Keratinocyte (primary cell): ENCODE results near the gene AFDN. TPM values are rescaled to one million over a fixed set of nuclear protein-coding genes. Genes with fewer than 3 reads are reported as not detected.
A peak's percentile ranks its signal among the peaks of the same experiment; 100 is the strongest.

ENCODE experiments used
- DNase-seq: peaks from one replicate; pipeline ENCODE4 v3.0.0-alpha.2; 2011; ENCODE audit warnings: low read depth, missing footprints, low spot score
- FAIRE-seq: peaks from 2 replicates; lab custom pipeline; 2011; peaks lifted over from hg19 to GRCh38; lab: Jason Lieb, UNC
- H2AFZ ChIP-seq: 2 replicates; pipeline ENCODE4 v1.6.0; 2012; ENCODE audit warnings: low read length, control low read depth, inconsistent platforms; ENCODE audit not compliant: control insufficient read depth
- H3K27ac ChIP-seq: 2 replicates; pipeline ENCODE4 v1.5.1; 2011; ENCODE audit warnings: low read length; ENCODE audit not compliant: control insufficient read depth, insufficient read depth
- H3K27me3 ChIP-seq: 3 replicates; pipeline ENCODE4 v1.6.0; 2011; ENCODE audit warnings: low read length; ENCODE audit not compliant: control insufficient read depth, insufficient read depth; ENCODE audit errors: extremely low read depth
- H3K36me3 ChIP-seq, 2 experiments: 2 replicates in 1 of 2; 3 replicates in 1 of 2; pipeline ENCODE4 v1.5.1; 2011; ENCODE audit warnings: low read length in 2 of 2, mild to moderate bottlenecking in 1 of 2; ENCODE audit not compliant: control insufficient read depth in 2 of 2, insufficient read depth in 2 of 2; ENCODE audit errors: extremely low read depth in 1 of 2
- H3K4me1 ChIP-seq: 3 replicates; pipeline ENCODE4 v1.5.1; 2011; ENCODE audit warnings: low read length; ENCODE audit not compliant: control insufficient read depth, insufficient read depth; ENCODE audit errors: extremely low read depth
- H3K4me2 ChIP-seq: 3 replicates; pipeline ENCODE4 v1.6.0; 2011; ENCODE audit warnings: low read depth, low read length; ENCODE audit not compliant: control insufficient read depth, insufficient read depth; ENCODE audit errors: extremely low read depth
- H3K4me3 ChIP-seq, 3 experiments: fragments of 200-600 bp in 1 of 3; sonication (generic) in 1 of 3; 2 replicates in 2 of 3; 3 replicates in 1 of 3; pipeline ENCODE4 v1.5.1; 2011 to 2016; ENCODE audit warnings: low read length in 3 of 3, mild to moderate bottlenecking in 3 of 3, control low read depth in 2 of 3, inconsistent platforms in 1 of 3, low read depth in 1 of 3, mixed read lengths in 1 of 3, mixed run types in 1 of 3, moderate library complexity in 1 of 3; ENCODE audit not compliant: control insufficient read depth in 2 of 3, insufficient read depth in 2 of 3; ENCODE audit errors: extremely low read depth in 1 of 3
- H3K79me2 ChIP-seq: 2 replicates; pipeline ENCODE4 v1.6.0; 2012; ENCODE audit warnings: low read length; ENCODE audit not compliant: control insufficient read depth, insufficient read depth
- H3K9ac ChIP-seq: 3 replicates; pipeline ENCODE4 v1.6.0; 2011; ENCODE audit warnings: low read length; ENCODE audit not compliant: control insufficient read depth, insufficient read depth; ENCODE audit errors: extremely low read depth
- H3K9me1 ChIP-seq: 3 replicates; pipeline ENCODE4 v1.6.0; 2011; ENCODE audit warnings: low read length; ENCODE audit not compliant: control insufficient read depth, insufficient read depth; ENCODE audit errors: extremely low read depth
- H3K9me3 ChIP-seq: 2 replicates; pipeline ENCODE4 v1.5.1; 2012; ENCODE audit warnings: low read depth, low read length; ENCODE audit not compliant: control insufficient read depth
- H4K20me1 ChIP-seq: 3 replicates; pipeline ENCODE4 v1.6.0; 2011; ENCODE audit warnings: low read length; ENCODE audit not compliant: control insufficient read depth, insufficient read depth; ENCODE audit errors: extremely low read depth
- EZH2 ChIP-seq: IDR thresholded peaks from one replicate; pipeline ENCODE4 v1.6.1; 2012; ENCODE audit warnings: inconsistent platforms, mild to moderate bottlenecking, low read length, moderate library complexity
- dilution Hi-C: fragments of 300-500 bp; cut with MboI; formaldehyde crosslinking; loops from one replicate; pipeline ENCODE4 v1.7.0; 2020; ENCODE audit warnings: low sequenced_read_pairs; ENCODE audit not compliant: extremely low pct_ligation_motif_present
- polyA plus RNA-seq, 5 experiments: library from polyadenylated mRNA; depleted of rRNA in 3 of 5; stranded (reverse) in 3 of 5; stranded (forward) in 1 of 5; unstranded in 1 of 5; fragments of >200 nt; gene quantifications; 1 replicate in 1 of 5; 2 replicates in 3 of 5; 3 replicates in 1 of 5; pipeline versions ENCODE4 v1.2.1 to v1.2.3, GENCODE V29; 2011 to 2012; ENCODE audit warnings: missing spikeins in 2 of 5, low read depth in 1 of 5, low replicate concordance in 1 of 5
- TF ChIP-seq, protein P1 (sequence below), 3 experiments: IDR thresholded peaks in 1 of 3; conservative IDR thresholded peaks in 1 of 3; optimal IDR thresholded peaks in 1 of 3; 2 replicates in 2 of 3; 3 replicates in 1 of 3; pipeline versions ENCODE3 to v1.5.1; 2011; ENCODE audit warnings: low read length in 3 of 3, mild to moderate bottlenecking in 3 of 3, moderate library complexity in 2 of 3, control low read depth in 1 of 3, inconsistent platforms in 1 of 3; ENCODE audit not compliant: insufficient read depth in 2 of 3; ENCODE audit errors: extremely low read depth in 1 of 3

AFDN gene
- polyA plus RNA-seq, 1 donor (not counting 4 experiments of a cell fraction or from before 2014, with no cell fraction given) = 46.5 TPM

DNA sequence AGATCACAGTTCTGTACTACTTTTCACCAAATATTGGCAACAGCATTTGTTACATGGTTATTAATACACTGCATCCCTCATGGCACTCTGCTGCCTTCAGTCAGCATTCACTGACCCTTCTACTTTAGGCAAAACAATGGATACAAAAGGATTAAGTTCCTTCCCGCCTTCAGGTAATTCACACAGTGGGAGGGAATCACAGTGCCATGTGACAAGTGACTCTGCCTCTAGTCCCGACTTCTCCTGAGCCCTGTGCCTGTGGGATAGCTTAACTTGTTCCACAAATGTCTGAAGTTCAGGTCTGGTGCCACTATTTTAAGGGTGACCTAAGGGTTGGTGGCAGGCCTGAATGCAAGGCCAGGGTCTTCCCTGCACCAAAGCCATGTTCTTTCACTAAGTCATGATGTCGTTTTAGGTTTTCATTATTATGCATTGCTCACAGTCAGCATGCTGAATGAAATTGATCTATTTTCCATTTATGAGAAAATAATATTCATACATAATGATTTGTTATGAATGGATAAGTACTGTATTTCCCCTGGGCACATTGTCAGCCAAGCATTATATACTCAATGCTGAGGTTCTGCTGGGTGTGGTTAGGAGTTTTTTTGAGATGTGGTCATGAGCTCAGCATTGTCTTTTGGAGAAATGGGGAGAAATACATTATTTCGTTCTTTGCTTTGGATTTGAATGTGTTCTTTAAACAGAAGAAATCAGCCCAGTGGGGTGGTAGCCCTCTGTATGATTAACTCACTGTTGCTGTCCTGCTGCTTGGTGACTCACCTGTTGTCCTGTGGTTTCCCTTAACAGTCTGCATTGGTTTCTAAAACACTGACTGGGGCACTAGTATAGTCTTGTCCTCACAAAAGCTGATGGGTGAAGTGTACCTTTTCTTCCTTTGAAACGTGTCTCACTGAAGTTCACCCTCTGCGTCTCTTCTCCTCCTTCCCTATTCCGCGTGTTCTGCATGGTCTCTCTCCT, 66.4 kb downstream of the AFDN start:
- peak overlapping the region; percentile 38 for H3K9ac ChIP-seq
- peaks cover 16% of the 10 kb centered on the region for H3K4me1 ChIP-seq
- H3K79me2 ChIP-seq = peaks cover 3% of the 10 kb centered on the region
- H3K4me2 ChIP-seq = peak overlapping the region; percentile 29
- no peak overlapping the region for H3K4me3 ChIP-seq
- TF ChIP-seq, protein P1, sequence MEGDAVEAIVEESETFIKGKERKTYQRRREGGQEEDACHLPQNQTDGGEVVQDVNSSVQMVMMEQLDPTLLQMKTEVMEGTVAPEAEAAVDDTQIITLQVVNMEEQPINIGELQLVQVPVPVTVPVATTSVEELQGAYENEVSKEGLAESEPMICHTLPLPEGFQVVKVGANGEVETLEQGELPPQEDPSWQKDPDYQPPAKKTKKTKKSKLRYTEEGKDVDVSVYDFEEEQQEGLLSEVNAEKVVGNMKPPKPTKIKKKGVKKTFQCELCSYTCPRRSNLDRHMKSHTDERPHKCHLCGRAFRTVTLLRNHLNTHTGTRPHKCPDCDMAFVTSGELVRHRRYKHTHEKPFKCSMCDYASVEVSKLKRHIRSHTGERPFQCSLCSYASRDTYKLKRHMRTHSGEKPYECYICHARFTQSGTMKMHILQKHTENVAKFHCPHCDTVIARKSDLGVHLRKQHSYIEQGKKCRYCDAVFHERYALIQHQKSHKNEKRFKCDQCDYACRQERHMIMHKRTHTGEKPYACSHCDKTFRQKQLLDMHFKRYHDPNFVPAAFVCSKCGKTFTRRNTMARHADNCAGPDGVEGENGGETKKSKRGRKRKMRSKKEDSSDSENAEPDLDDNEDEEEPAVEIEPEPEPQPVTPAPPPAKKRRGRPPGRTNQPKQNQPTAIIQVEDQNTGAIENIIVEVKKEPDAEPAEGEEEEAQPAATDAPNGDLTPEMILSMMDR (optimal IDR thresholded peaks at IDR 0.05 in 1 of 3, IDR thresholded peaks at IDR 0.05 in 1 of 3, conservative IDR thresholded peaks at IDR 0.05 in 1 of 3; ENCODE audit: extremely low read depth in 1 of 3, insufficient read depth in 2 of 3, low read length in 3 of 3) = no peak
- no peak for TF ChIP-seq EZH2
- no peaks in the 10 kb centered on the region for H4K20me1 ChIP-seq
- dilution Hi-C loops = no loop called here
- FAIRE-seq = peak; percentile 92
- peaks cover 20% of the 10 kb centered on the region in 2 experiments for H3K36me3 ChIP-seq
- no peaks in the 10 kb centered on the region for H3K27me3 ChIP-seq
- peak overlapping the region; percentile 54 for H3K27ac ChIP-seq
- H3K9me1 ChIP-seq = no peaks in the 10 kb centered on the region
- no peaks in the 10 kb centered on the region for H3K9me3 ChIP-seq
- DNase-seq = no peak
- no peak overlapping the region for H2AFZ ChIP-seq

DNA sequence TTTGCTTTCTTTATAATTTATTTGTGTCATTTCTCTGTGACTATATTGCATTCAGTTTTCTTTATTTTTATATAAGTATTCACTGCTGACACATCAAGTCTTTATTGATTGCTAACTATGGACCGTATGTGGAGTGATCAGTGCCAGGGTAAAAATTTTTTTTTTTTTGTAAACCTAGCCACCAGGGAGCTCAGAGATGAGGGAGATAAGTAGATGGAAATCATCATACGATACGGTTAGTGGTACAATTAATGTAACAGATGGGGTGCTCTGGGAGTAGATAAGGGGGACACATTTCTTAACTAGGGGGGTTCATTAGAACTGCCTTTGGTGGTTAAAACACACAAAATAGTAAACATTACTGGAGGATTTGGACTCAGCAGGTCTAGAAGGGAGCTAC, 68.3 kb downstream of the AFDN start:
- no peaks in the 10 kb centered on the region for H4K20me1 ChIP-seq
- dilution Hi-C loops = no loop called here
- DNase-seq (no peak), FAIRE-seq (no peak)
- H3K9ac ChIP-seq = no peak overlapping the region
- no peaks in the 10 kb centered on the region for H3K9me3 ChIP-seq
- peaks cover 3% of the 10 kb centered on the region for H3K79me2 ChIP-seq
- no peaks in the 10 kb centered on the region for H3K27me3 ChIP-seq
- H3K4me3 ChIP-seq = no peak overlapping the region
- no peak overlapping the region for H3K4me2 ChIP-seq
- no peak overlapping the region for H3K27ac ChIP-seq
- peaks cover 16% of the 10 kb centered on the region for H3K4me1 ChIP-seq
- no peak overlapping the region for H2AFZ ChIP-seq
- TF ChIP-seq, protein P1 (optimal IDR thresholded peaks at IDR 0.05 in 1 of 3, IDR thresholded peaks at IDR 0.05 in 1 of 3, conservative IDR thresholded peaks at IDR 0.05 in 1 of 3; ENCODE audit: extremely low read depth in 1 of 3, insufficient read depth in 2 of 3, low read length in 3 of 3) = no peak
- TF ChIP-seq EZH2 = no peak
- peaks cover 13 to 21% of the 10 kb centered on the region in 2 experiments for H3K36me3 ChIP-seq
- H3K9me1 ChIP-seq = no peaks in the 10 kb centered on the region
